T-helper 2 cell treated with Interferon-gamma antibody and Interleukin-4, amounts not matched to agents 5 μg/mL and 100 μg/mL, for 36 hours (primary cell): ENCODE results near the gene VWA3B.
"Not testable (repeated sequence)": the region's sequence is repeated elsewhere in the genome, so short reads cannot be mapped to it uniquely, and the experiment has no call there.

ENCODE experiments used
- DNase-seq: peaks from one replicate; pipeline ENCODE4 v3.0.0; 2021; ENCODE audit warnings: low spot score
- H3K27ac Mint-ChIP-seq: one replicate; pipeline ENCODE4 v1.8.0; 2021; ENCODE audit warnings: mild to moderate bottlenecking, mixed read lengths
- H3K27me3 Mint-ChIP-seq: one replicate; pipeline ENCODE4 v1.8.0; 2021; ENCODE audit warnings: low read depth, mixed read lengths
- H3K36me3 Mint-ChIP-seq: one replicate; pipeline ENCODE4 v1.8.0; 2021; ENCODE audit warnings: low read depth, mixed read lengths
- H3K4me1 Mint-ChIP-seq: one replicate; pipeline ENCODE4 v1.8.0; 2021; ENCODE audit warnings: low read depth, mixed read lengths
- H3K4me3 Mint-ChIP-seq: one replicate; pipeline ENCODE4 v1.8.0; 2022; ENCODE audit warnings: mild to moderate bottlenecking, moderate library complexity, mixed read lengths
- H3K9me3 Mint-ChIP-seq: one replicate; pipeline ENCODE4 v1.8.0; 2021; ENCODE audit warnings: mixed read lengths

Gene VWA3B

DNA sequence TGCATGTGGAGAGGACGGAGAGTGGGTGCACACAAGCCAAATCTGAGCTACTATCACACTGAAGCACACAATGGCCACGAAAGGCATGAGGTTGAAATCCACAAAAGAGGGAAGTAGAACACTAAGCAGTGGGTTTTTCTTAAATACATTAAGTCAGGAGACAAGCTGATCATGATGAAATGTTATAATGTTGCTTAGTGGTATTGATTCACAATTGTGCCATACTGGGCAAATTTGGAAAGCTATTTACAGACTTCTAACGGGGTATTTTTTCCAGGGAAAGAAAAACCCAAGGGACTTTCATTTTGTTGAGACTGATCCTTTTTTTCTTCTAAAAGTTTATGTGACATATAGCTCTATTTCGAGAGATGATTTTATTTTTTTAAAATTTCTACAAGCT is 158.5 kb downstream of the VWA3B start:
- Mint-ChIP-seq H3K36me3 (no peaks in the 10 kb centered on the region), H3K9me3 (peaks cover 15% of the 10 kb centered on the region), H3K27me3 (peaks cover 5% of the 10 kb centered on the region), H3K4me1 (no peaks in the 10 kb centered on the region), H3K27ac (no peak overlapping the region), H3K4me3 (no peak overlapping the region)
- no peak for DNase-seq

DNA sequence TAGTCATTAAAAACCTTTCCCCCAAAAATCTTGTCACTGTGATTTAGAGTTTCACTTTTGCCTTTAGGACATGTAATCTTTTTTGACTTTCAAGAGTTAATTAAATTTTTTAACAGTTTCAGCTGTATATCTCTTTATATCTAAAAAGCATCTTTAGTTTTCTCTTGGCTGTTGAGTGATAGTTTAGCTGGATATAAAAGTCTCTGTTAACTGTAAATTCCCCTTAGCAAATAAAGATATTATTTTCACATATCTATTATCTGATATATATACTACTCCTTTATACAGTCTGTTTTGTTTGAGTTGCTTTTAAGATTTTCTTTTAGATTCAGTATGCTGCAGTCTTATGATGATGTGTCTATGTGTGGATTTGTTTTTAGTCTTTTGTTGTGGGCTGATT is 160.4 kb downstream of the VWA3B start:
- no peak for DNase-seq
- no peak overlapping the region for H3K4me3 Mint-ChIP-seq
- H3K27me3 Mint-ChIP-seq = peaks cover 2% of the 10 kb centered on the region
- H3K9me3 Mint-ChIP-seq = peaks cover 15% of the 10 kb centered on the region
- H3K36me3 Mint-ChIP-seq = no peaks in the 10 kb centered on the region
- no peak overlapping the region for H3K27ac Mint-ChIP-seq
- no peaks in the 10 kb centered on the region for H3K4me1 Mint-ChIP-seq

DNA sequence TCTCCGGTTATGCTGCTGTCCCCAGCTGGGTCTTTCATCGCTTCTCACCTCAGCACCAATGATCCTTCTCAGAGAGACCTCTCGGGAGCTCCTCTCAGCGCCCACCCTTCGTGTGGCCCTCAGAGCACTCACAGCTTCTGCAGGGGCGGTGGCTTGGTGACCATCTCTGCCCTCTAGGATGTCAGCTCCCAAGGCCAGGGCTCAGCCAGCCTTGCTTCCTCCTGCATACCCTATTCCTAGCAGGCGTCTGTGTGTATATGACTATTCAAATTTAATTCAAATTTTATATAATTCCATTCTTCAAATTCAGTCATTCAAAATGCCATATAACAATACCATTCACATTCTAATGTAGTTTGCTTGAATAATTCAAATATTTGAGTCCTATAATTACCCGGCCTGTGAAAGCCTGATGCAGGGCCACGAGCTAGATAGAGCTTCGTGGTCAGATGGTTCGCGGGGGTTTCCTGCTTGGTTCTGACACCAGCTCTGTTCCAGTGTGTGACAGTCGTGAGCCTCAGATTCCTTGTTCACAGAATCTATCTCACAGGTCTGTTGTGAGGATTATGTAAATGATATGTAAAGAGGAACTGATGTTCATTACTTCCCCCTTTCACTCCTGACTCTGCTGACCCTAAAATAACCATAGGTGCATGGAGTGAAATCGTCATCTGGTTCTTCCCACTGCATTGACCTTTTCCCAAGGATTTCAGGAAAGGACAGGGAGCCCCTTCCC is 165.2 kb downstream of the VWA3B start:
- Mint-ChIP-seq H3K9me3 (peaks cover 14% of the 10 kb centered on the region), H3K4me3 (no peak overlapping the region), H3K4me1 (no peaks in the 10 kb centered on the region), H3K36me3 (no peaks in the 10 kb centered on the region), H3K27me3 (peaks cover 7% of the 10 kb centered on the region), H3K27ac (no peak overlapping the region)
- no peak for DNase-seq

DNA sequence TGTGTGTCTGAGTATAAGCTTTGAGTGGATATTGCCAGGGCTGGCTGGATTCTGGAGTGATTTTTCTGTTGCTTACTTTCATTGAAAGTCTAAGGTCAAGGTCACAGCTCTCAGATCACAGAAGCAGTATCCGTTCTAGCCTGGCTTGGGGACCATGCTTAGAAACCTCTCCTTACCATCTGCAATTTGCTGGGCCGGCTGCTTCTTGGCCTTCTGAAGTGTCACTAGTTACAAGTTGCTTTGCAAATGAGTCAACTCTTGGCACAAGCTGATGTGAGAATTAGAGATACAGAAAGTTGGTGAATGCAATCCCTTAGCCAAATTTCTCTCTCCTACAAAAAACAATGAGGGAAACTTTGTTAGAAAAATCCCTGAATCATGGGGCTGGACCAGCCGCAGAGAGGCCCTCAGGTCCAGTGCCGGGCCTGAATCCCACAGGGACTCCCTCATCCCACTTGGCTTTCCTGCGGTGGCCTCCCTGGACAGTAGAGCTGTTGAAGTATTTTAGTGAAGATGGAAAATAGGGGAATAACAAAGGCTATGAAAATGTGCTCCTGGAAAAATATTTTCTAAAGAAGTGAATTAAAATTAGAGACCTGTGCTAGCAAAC is 166.6 kb downstream of the VWA3B start:
- no peak overlapping the region for H3K4me3 Mint-ChIP-seq
- H3K9me3 Mint-ChIP-seq = peaks cover 4% of the 10 kb centered on the region
- H3K36me3 Mint-ChIP-seq = no peaks in the 10 kb centered on the region
- H3K4me1 Mint-ChIP-seq = no peaks in the 10 kb centered on the region
- peaks cover 7% of the 10 kb centered on the region for H3K27me3 Mint-ChIP-seq
- DNase-seq = no peak
- no peak overlapping the region for H3K27ac Mint-ChIP-seq

DNA sequence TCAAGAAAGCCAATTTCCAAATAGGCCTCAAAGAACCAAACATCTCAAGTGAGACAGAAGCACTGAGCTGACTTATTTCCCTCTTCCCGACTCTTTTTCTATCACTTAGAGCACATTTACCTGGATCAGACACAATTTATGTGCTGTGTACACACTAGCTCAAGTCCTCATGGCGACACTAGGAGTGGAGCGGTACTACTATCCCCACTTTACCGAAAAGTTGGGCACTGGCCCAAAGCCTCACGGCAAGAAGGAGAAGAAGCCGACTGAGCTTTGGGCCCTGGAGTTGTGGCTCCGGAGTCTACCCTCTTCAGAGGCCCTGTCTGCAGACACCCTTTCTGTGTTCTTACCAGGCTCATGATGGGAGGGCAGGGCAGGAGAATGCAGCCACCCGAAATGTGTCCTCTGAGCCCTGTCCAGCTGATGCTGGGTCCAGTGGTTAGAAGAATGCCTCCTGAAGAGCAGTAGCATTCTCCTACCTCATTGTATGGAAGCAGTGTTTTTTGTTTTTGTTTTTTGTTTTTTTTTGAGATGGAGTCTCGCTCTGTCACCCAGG is 167.6 kb downstream of the VWA3B start:
- Mint-ChIP-seq H3K27ac (no peak overlapping the region), H3K36me3 (no peaks in the 10 kb centered on the region), H3K27me3 (peaks cover 11% of the 10 kb centered on the region)

DNA sequence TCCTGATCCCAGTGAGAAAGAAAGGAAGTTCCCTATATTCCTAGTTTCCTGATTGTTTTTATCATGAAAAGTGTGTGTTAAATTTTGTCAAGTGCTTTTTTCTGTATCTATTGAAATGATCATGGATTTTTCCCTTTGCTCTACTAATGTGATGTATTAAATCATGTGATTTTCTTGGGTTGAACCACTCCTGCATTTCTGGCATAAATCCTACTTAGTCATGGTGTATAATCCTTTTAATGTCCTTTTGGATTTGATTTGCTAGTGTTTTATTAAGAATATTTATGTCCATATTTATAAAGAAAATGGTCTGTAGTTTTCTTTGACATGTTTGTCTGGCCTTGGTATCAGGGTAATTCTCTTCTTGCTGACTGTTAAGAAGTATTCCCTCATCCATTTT is 171.9 kb downstream of the VWA3B start:
- Mint-ChIP-seq H3K27me3 (peaks cover 11% of the 10 kb centered on the region), H3K36me3 (peaks cover 3% of the 10 kb centered on the region), H3K27ac (no peak overlapping the region), H3K4me1 (no peaks in the 10 kb centered on the region), H3K4me3 (no peak overlapping the region), H3K9me3 (peaks cover 14% of the 10 kb centered on the region)
- no peak for DNase-seq

More for the DNA sequence above, 167.6 kb downstream of the VWA3B start:
- H3K9me3 Mint-ChIP-seq = no peaks in the 10 kb centered on the region
- no peak overlapping the region for H3K4me3 Mint-ChIP-seq
- no peak for DNase-seq
- H3K4me1 Mint-ChIP-seq = no peaks in the 10 kb centered on the region

DNA sequence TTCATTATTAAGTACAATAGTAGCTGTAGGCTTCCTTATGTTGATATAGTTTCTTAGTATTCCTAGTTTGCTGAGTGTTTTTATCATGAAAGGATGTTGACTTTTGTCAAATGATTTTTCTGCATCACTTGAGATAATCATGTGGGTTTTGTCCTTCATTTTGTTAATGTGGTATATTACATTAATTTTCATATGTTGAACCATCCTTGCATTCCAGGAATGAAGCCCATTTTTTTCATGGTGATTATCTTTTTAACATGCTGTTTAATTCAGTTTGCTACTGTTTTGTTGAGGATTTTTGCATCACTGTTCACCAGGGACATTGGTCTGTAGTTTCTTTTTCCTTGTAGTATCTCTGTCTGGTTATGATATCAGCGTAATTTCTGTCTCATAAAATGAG is 176.4 kb downstream of the VWA3B start:
- no peak overlapping the region for H3K27ac Mint-ChIP-seq
- DNase-seq = no peak
- H3K4me1 Mint-ChIP-seq = no peaks in the 10 kb centered on the region
- H3K4me3 Mint-ChIP-seq = no peak overlapping the region
- peaks cover 25% of the 10 kb centered on the region for H3K9me3 Mint-ChIP-seq
- peaks cover 4% of the 10 kb centered on the region for H3K36me3 Mint-ChIP-seq
- peaks cover 4% of the 10 kb centered on the region for H3K27me3 Mint-ChIP-seq

DNA sequence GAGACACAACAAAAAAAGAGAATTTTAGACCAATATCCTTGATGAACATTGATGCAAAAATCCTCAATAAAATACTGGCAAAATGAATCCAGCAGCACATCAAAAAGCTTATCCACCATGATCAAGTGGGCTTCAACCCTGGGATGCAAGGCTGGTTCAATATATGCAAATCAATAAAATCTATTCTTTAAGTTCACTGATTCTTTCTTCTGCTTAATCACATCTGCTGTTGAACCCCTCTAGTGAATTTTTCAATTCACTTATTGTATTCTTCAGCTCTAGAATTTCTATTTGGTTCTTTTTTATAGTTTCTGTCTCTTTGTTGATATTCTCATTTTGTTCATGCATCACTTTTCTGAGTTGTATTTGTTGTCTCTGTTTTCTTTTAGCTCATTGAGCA is 181.3 kb downstream of the VWA3B start:
- H3K36me3 Mint-ChIP-seq, H3K4me3 Mint-ChIP-seq, H3K27me3 Mint-ChIP-seq, DNase-seq, H3K27ac Mint-ChIP-seq, H3K4me1 Mint-ChIP-seq: not testable (repeated sequence)
- H3K9me3 Mint-ChIP-seq = peaks cover 20% of the 10 kb centered on the region

DNA sequence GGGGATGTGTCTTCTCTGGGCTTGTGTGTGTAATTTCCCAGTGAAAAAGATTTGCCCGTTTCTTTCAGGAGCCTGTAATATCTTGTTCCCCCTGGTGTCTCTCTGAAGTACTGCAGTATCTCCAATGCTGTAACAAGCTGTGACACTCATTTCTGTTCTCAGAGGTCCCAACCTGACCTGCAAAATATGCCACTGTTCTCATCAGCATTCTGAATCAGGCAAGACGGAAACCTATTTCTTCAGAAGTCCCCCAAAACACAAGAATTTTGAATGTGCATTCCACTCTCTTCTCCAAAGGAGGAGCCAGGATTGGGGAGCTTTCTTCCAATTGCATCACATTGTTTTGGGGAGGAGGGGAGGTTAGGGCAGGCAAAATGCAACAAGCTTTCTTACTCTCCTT is 182.3 kb downstream of the VWA3B start:
- no peak overlapping the region for H3K27ac Mint-ChIP-seq
- peaks cover 10% of the 10 kb centered on the region for H3K9me3 Mint-ChIP-seq
- H3K4me3 Mint-ChIP-seq = no peak overlapping the region
- H3K4me1 Mint-ChIP-seq = no peaks in the 10 kb centered on the region
- H3K27me3 Mint-ChIP-seq = peaks cover 7% of the 10 kb centered on the region
- no peak for DNase-seq
- H3K36me3 Mint-ChIP-seq = peaks cover 1% of the 10 kb centered on the region

DNA sequence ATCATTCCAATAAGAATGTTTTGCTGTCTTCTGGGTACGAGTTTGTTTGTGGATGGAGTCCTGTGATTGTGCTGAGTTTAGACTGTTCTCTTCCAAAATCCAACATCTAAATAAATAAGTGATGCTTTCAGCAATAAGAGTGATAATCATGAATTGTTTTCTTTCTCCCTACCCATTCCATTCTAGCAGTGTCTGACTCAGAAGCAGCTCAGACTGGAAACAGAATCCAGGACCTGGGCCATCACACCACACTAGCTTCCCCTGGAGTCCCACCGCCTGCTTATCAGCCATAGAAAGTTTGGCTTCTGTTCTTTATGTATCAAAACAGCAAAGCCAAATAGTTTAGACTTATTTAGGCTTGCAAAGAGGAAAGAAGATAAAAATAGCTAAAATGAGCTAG is 182.9 kb downstream of the VWA3B start:
- H3K4me1 Mint-ChIP-seq = no peaks in the 10 kb centered on the region
- peaks cover 4% of the 10 kb centered on the region for H3K9me3 Mint-ChIP-seq
- H3K4me3 Mint-ChIP-seq = no peak overlapping the region
- peaks cover 7% of the 10 kb centered on the region for H3K27me3 Mint-ChIP-seq
- no peak for DNase-seq
- H3K27ac Mint-ChIP-seq = no peak overlapping the region
- H3K36me3 Mint-ChIP-seq = peaks cover 1% of the 10 kb centered on the region

DNA sequence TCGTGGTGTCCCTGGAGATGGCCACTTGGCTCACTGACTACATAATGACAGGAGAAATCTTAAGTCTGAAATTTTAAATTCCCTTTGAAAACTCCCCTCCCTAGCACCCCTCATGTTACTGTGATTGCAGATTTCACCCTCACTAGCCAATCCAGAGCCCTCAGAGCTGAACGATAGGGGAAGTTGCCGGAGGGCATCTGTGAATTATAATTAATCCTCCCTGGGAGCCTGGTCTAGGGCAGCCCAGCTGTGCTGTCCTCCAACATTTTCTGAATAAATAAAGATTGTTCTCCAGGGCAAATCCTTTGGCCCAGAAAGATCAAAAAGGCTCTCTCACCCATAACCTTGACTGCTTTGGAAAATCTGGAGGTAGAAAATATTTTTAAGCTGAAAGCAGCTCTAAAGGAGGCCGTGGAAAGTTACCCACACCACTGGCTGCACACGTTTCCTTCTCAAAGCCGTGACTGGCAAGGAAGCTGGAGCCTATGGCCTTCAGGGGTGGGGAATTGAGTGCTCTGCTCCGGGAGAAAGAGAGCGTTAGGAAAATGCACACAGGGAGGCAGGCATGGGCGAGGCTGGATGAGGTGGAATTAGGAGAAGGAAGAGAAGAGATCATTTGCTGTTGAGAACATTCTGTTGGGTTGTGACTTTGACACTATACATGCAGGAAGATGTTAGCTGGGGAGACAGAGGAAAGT is 190.3 kb downstream of the VWA3B start:
- DNase-seq = no peak
- Mint-ChIP-seq H3K4me3 (no peak overlapping the region), H3K36me3 (no peaks in the 10 kb centered on the region), H3K4me1 (no peaks in the 10 kb centered on the region), H3K27me3 (peaks cover 24% of the 10 kb centered on the region), H3K27ac (no peak overlapping the region), H3K9me3 (no peaks in the 10 kb centered on the region)

DNA sequence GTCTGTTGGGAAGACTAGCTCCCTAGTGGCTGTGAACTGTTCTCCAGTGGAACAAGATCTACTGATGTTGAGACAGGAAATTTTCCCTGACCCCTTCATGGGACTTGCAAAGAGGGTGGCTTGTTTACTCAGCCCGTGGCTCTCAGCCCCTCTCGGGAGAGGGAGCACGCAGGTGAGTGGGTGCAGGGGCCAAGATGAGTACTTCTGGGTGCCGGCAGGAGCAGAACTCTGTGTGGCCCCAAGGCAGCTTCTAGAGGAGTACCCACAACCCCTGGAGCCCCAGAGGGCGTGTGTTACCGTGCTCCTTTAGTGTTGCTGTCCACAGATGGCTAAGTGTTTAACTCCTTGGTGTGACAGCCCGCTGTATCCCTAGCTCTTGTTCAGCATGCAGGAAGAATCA is 191.1 kb downstream of the VWA3B start:
- Mint-ChIP-seq H3K4me1 (no peaks in the 10 kb centered on the region), H3K4me3 (no peak overlapping the region), H3K9me3 (no peaks in the 10 kb centered on the region), H3K27ac (no peak overlapping the region), H3K36me3 (no peaks in the 10 kb centered on the region), H3K27me3 (peaks cover 24% of the 10 kb centered on the region)
- DNase-seq = no peak

DNA sequence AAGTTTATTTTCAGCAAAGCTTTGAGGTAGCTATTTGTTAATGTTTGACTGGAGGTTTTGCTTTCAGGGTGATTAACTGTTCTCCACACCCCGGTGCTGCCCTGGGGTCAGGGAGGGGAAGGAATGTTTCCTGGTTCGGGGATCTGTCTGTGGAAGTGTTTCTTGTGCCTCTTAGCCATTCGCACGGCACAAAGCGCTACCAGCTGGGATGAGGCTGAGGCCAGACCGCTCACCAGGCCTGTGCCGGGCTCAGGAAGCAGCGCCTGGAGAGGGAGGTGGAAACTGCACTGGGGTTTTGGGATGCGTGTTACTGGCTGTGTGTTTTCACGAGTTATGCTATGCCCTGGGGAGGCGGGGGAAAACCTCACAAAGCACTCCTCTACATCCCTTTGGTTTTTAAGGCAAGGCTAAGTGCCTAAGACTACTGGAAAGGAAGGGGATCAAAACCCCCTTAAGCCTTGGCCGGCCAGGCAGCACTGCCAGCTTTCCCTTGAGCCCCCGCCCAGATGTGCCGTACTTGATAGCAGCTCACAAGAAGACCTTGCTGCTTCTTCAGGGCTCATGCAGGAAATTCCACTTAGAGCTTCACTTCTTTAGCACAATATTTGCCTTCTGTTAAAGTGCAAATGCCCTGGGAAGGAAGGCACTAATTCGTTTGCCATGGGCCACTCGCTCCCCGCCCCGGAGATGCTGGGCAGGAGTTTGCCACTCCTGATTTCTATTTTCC is 193.6 kb downstream of the VWA3B start:
- Mint-ChIP-seq H3K36me3 (no peaks in the 10 kb centered on the region), H3K9me3 (no peaks in the 10 kb centered on the region), H3K4me1 (no peaks in the 10 kb centered on the region), H3K27me3 (peaks cover 25% of the 10 kb centered on the region), H3K27ac (no peak overlapping the region), H3K4me3 (no peak overlapping the region)
- DNase-seq = no peak

DNA sequence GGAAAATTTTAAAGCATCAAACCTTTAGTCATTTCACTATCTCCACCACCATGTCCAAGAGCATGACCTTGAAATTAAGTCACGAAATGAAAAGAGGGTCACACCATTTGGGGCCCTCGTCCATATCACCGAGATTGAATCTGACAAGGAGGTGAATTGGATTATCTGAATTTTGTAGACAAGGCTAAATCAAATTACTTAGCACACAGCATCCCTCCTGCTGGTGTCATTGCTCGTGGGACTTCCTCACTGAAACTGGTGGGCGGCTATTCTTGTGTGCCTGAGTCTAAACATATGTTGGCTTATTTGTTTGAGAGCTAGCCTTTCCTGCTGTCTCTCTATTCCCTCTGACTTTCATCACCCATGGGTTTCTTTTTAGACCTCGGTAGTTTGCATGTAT is 194.6 kb downstream of the VWA3B start:
- no peaks in the 10 kb centered on the region for H3K36me3 Mint-ChIP-seq
- H3K27ac Mint-ChIP-seq = no peak overlapping the region
- H3K4me3 Mint-ChIP-seq = no peak overlapping the region
- no peak for DNase-seq
- H3K4me1 Mint-ChIP-seq = no peaks in the 10 kb centered on the region
- no peaks in the 10 kb centered on the region for H3K9me3 Mint-ChIP-seq
- peaks cover 30% of the 10 kb centered on the region for H3K27me3 Mint-ChIP-seq
